Fibroblast of skin of right biceps (primary cell): ENCODE data around the gene SPRR2A.
"Not testable (repeated sequence)": the region's sequence is repeated elsewhere in the genome, so short reads cannot be mapped to it uniquely, and the experiment has no call there.

Source experiments
- DNase-seq: peaks from one replicate; pipeline ENCODE4 v3.0.0-alpha.2; 2013

SPRR2A gene

GRCh38 chr1:153024413-153024812 lies 32.9 kb downstream of the SPRR2A start:
- no peak for DNase-seq

GRCh38 chr1:153023109-153023508 lies 34.2 kb downstream of the SPRR2A start:
- no peak for DNase-seq

DNA sequence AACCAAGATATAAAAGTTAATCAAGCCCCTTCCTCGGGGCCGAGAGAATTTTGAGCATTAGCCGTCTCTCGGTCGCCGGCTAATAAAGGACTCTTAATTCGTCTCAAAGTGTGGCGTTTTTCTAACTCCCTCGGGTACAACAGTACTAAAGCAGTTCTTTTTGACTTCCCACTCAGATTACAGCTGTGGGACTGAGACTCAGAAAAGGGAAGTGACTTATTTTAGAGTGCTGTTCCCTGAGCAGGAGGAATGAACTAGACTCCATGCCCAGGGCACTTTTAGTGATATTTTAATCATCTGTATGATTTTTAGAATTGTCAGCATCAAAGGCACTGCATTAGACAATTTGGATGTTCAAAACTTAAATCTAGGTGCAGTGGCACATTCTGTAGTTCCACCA lies 35.0 kb downstream of the SPRR2A start:
- DNase-seq, result not testable (repeated sequence)

DNA sequence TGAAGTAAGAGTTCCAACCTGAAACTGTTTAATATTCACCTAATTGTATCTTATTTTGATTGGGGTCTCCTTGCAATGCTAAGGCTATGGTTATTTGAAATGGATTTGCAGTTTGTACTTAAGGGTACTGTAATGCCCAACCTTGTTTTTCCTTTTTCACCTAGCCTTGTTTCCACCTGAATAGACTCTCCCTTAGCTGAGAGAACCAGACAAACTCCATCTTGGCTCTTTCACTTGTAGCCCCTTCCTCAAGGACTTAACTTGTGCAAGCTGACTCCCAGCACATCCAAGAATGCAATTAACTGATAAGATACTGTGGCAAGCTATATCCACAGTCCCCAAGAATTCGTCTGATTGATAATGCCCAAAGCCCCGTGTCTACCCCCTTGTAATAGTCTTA lies 35.5 kb downstream of the SPRR2A start:
- not testable (repeated sequence) for DNase-seq

GRCh38 chr1:153011235-153011758 lies 46.0 kb downstream of the SPRR2A start:
- DNase-seq, result not testable (repeated sequence)
